DOHH2 (cell line): Measurements from ENCODE around the gene MLST8.

Source experiments
- EZH2phosphoT487 ChIP-seq: fragments of 200-600 bp; sonication (generic); IDR thresholded peaks from 2 replicates; pipeline ENCODE4 v1.6.1; 2017; ENCODE audit warnings: borderline replicate concordance, mild to moderate bottlenecking, antibody characterized with exemption, low read length, moderate library complexity, mixed read lengths
- TF ChIP-seq, protein P1 (sequence below): fragments of 200-600 bp; sonication (generic); IDR thresholded peaks from one replicate; pipeline ENCODE4 v1.5.1; 2014; ENCODE audit warnings: antibody characterized with exemption, mild to moderate bottlenecking, low read depth, low read length; ENCODE audit not compliant: poor library complexity, severe bottlenecking

DNA sequence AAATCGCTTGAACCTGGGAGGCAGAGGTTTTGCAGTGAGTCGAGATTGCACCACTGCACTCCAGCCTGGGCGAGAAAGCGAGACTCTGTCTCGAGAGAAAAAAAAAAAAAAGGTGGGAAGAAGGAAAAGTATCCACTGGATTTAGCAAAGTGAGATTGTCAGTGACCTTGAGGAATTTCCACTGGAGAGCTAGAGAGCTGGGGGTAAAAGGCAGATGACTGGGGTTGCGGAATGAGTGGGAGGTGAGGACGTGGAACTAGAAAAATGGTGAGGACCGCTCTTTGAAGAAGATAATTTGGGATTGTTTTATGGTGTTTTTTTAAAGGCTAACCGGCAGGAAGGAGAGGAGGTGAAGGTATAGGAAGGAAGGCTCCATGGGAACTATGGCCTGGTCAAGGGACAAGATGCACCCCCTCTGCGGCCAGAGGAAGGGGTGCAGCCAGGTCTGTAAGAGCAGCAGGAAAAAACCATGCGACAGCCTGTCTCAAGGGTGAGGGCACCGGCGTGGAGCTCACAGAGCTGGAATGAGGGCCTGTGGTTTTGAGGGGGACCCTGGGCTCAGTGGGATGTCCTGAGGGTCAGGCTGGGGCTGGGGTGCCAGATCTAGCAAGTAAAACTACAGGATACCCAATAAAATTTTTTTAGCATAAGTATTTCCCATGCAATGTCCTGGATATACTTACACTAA, 694 bp upstream of the MLST8 start:
- TF ChIP-seq EZH2phosphoT487: no peak
- TF ChIP-seq, protein P1, sequence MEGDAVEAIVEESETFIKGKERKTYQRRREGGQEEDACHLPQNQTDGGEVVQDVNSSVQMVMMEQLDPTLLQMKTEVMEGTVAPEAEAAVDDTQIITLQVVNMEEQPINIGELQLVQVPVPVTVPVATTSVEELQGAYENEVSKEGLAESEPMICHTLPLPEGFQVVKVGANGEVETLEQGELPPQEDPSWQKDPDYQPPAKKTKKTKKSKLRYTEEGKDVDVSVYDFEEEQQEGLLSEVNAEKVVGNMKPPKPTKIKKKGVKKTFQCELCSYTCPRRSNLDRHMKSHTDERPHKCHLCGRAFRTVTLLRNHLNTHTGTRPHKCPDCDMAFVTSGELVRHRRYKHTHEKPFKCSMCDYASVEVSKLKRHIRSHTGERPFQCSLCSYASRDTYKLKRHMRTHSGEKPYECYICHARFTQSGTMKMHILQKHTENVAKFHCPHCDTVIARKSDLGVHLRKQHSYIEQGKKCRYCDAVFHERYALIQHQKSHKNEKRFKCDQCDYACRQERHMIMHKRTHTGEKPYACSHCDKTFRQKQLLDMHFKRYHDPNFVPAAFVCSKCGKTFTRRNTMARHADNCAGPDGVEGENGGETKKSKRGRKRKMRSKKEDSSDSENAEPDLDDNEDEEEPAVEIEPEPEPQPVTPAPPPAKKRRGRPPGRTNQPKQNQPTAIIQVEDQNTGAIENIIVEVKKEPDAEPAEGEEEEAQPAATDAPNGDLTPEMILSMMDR: no peak
